Measurements from ENCODE around the gene NABP1.
A peak's percentile ranks its signal among the peaks of the same experiment; 100 is the strongest.

NABP1 gene

DNA sequence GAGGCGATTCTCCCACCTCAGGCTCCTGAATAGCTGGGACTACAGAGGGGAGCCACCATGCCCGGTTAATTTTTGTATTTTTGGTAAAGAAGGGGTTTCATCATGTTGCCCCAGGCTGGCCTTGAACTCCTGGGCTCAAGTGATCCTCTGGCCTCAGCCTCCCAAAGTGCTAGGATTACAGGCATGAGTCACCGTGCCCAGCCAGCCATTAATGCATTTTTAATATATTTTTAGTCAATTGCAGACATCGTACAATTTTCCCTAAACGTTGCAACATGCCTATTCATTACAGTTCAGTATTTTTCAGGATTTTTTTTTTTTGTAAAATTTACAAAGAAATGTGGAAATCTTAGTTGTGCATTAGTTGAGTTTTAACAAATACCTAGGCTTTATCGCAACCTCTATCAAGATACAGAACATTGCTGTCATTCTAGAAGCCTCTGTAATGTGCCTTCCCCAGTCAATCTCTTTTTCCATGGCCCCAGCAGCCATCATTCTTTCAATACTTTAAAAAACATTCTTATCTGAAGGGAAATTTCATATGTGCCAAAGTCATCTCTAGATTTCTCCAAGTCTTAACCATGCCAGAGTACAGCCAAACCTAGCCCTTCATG, 14.7 kb downstream of the NABP1 start:
- H3K4me1 ChIP-seq, result peaks cover 0 to 93% (median 0%) of the 10 kb centered on the region in 10 experiments; a peak in 5 of 20 replicates
- H3K4me3 ChIP-seq, result no peak overlapping the region
- peak overlapping the region in 1 of 11 experiments; percentile 11; a peak in 1 of 22 replicates for H3K4me2 ChIP-seq
- H3K27ac ChIP-seq, result peak overlapping the region in 2 of 11 experiments; percentile 8 to 15; a peak in 2 of 22 replicates
- H4K20me1 ChIP-seq, result peaks cover 0 to 10% (median 0%) of the 10 kb centered on the region in 11 experiments; a peak in 5 of 22 replicates
- H3K36me3 ChIP-seq, result peaks cover 4 to 31% (median 11%) of the 10 kb centered on the region in 11 experiments; a peak in 19 of 22 replicates
- TF ChIP-seq Cebpa-rat (IDR thresholded peaks at IDR 0.05), result no peak
- no peaks in the 10 kb centered on the region for H3K27me3 ChIP-seq
- H3K9me3 ChIP-seq (replicated peaks in 1 of 11), result no peaks in the 10 kb centered on the region
- peak overlapping the region in 1 of 11 experiments; percentile 27; a peak in 1 of 22 replicates for H3K9ac ChIP-seq

DNA sequence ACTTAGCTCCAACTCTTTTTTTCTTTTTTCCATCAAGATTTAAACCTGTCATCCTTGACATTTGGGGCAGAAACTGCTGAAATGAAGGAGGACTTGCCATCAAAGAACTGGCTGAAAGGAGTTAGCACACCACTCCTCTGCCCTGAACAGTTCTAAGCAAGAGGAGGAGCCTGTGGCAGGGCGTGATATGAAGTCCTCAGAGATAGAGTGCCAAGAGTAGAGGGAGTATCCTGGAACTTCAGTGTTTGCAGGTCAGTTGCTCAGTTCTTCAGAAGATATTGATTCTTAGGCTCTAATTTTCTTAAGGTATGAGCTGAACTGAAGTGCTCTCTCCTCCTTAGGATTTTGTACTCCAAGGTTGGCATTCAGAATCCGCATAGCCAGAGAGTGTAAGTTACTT, 15.2 kb downstream of the NABP1 start:
- Histone ChIP-seq H3K9me3 (replicated peaks in 1 of 11) (no peaks in the 10 kb centered on the region), H3K9ac (peak overlapping the region in 1 of 11 experiments; percentile 27; a peak in 1 of 22 replicates), H3K36me3 (peaks cover 0 to 30% (median 6%) of the 10 kb centered on the region in 11 experiments; a peak in 13 of 22 replicates), H3K4me1 (peaks cover 0 to 88% (median 0%) of the 10 kb centered on the region in 10 experiments; a peak in 5 of 20 replicates), H3K27me3 (no peaks in the 10 kb centered on the region), H3K4me2 (peak overlapping the region in 1 of 11 experiments; percentile 48; a peak in 1 of 22 replicates), H3K27ac (peak overlapping the region in 2 of 11 experiments; percentile 0 to 8; a peak in 2 of 22 replicates), H3K4me3 (no peak overlapping the region), H4K20me1 (peaks cover 0 to 8% (median 0%) of the 10 kb centered on the region in 11 experiments; a peak in 4 of 22 replicates)
- TF ChIP-seq Cebpa-rat (IDR thresholded peaks at IDR 0.05), result no peak

DNA sequence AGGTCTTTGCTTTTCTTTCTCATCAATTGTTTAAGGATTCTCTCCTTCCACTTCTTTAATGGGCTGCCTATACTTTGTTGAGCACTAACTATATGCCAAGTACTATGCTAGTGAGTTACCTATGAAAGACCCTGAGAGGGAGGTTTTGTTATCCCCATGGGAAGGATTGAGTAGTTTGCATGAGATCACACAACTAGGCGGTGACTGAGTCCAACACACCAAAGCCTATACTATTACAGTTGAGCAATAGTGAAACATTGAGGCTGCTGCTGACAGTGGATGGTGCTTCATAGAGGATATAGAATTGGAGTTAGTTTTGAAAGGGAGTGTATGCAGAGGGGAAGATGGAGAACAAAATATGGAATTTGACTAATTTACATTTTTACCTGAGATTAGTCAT, 15.8 kb downstream of the NABP1 start:
- no peak overlapping the region for H3K9ac ChIP-seq
- peaks cover 0 to 5% (median 0%) of the 10 kb centered on the region in 11 experiments; a peak in 1 of 22 replicates for H4K20me1 ChIP-seq
- peak overlapping the region in 2 of 11 experiments; percentile 12 to 56; a peak in 1 of 22 replicates for H3K4me2 ChIP-seq
- no peaks in the 10 kb centered on the region for H3K27me3 ChIP-seq
- peaks cover 0 to 2% (median 0%) of the 10 kb centered on the region in 11 experiments; a peak in 3 of 22 replicates for H3K9me3 ChIP-seq (replicated peaks in 1 of 11)
- H3K4me3 ChIP-seq, result no peak overlapping the region
- H3K4me1 ChIP-seq, result peaks cover 0 to 82% (median 0%) of the 10 kb centered on the region in 10 experiments; a peak in 4 of 20 replicates
- no peak for TF ChIP-seq Cebpa-rat (IDR thresholded peaks at IDR 0.05)
- peaks cover 0 to 24% (median 0%) of the 10 kb centered on the region in 11 experiments; a peak in 7 of 22 replicates for H3K36me3 ChIP-seq
- peak overlapping the region in 2 of 11 experiments; percentile 8 to 19; a peak in 2 of 22 replicates for H3K27ac ChIP-seq

- Histone ChIP-seq H3K9me3 (replicated peaks in 1 of 11) (peaks cover 0 to 7% (median 0%) of the 10 kb centered on the region in 11 experiments; a peak in 3 of 22 replicates), H3K4me2 (peak overlapping the region in 2 of 11 experiments; percentile 31 to 55; a peak in 4 of 22 replicates), H4K20me1 (peaks cover 0 to 5% (median 0%) of the 10 kb centered on the region in 11 experiments; a peak in 1 of 22 replicates), H3K4me3 (no peak overlapping the region), H3K9ac (no peak overlapping the region), H3K27me3 (no peaks in the 10 kb centered on the region), H3K36me3 (peaks cover 0 to 14% (median 0%) of the 10 kb centered on the region in 11 experiments; a peak in 4 of 22 replicates), H3K4me1 (peaks cover 0 to 59% (median 0%) of the 10 kb centered on the region in 10 experiments; a peak in 4 of 20 replicates), H3K27ac (peak overlapping the region in 2 of 11 experiments; percentile 21; a peak in 2 of 22 replicates)
- no peak for TF ChIP-seq Cebpa-rat (IDR thresholded peaks at IDR 0.05)
Measured at GRCh38 chr2:191696001-191696400, 18.1 kb downstream of the NABP1 start.

- H3K36me3 ChIP-seq, result peaks cover 0 to 20% (median 0%) of the 10 kb centered on the region in 11 experiments; a peak in 4 of 22 replicates
- peaks cover 0 to 50% (median 0%) of the 10 kb centered on the region in 10 experiments; a peak in 4 of 20 replicates for H3K4me1 ChIP-seq
- peaks cover 0 to 7% (median 0%) of the 10 kb centered on the region in 11 experiments; a peak in 3 of 22 replicates for H3K9me3 ChIP-seq (replicated peaks in 1 of 11)
- H3K9ac ChIP-seq, result no peak overlapping the region
- no peak overlapping the region for H3K4me3 ChIP-seq
- no peak for TF ChIP-seq Cebpa-rat (IDR thresholded peaks at IDR 0.05)
- H3K27ac ChIP-seq, result no peak overlapping the region; a peak in 1 of 22 replicates
- H3K4me2 ChIP-seq, result peak overlapping the region in 1 of 11 experiments; percentile 55; a peak in 1 of 22 replicates
- H3K27me3 ChIP-seq, result no peaks in the 10 kb centered on the region
- peaks cover 0 to 5% (median 0%) of the 10 kb centered on the region in 11 experiments; a peak in 1 of 22 replicates for H4K20me1 ChIP-seq
Measured at GRCh38 chr2:191696966-191697365, 19.0 kb downstream of the NABP1 start.

GRCh38 chr2:191697870-191698269, 19.9 kb downstream of the NABP1 start:
- no peak overlapping the region for H3K9ac ChIP-seq
- no peaks in the 10 kb centered on the region for H3K27me3 ChIP-seq
- peaks cover 0 to 41% (median 0%) of the 10 kb centered on the region in 10 experiments; a peak in 4 of 20 replicates for H3K4me1 ChIP-seq
- no peak for TF ChIP-seq Cebpa-rat (IDR thresholded peaks at IDR 0.05)
- peaks cover 0 to 7% (median 0%) of the 10 kb centered on the region in 11 experiments; a peak in 3 of 22 replicates for H3K9me3 ChIP-seq (replicated peaks in 1 of 11)
- peaks cover 0 to 22% (median 0%) of the 10 kb centered on the region in 11 experiments; a peak in 4 of 22 replicates for H3K36me3 ChIP-seq
- no peak overlapping the region for H3K4me3 ChIP-seq
- no peak overlapping the region for H3K27ac ChIP-seq
- no peak overlapping the region for H3K4me2 ChIP-seq
- H4K20me1 ChIP-seq, result peaks cover 0 to 5% (median 0%) of the 10 kb centered on the region in 11 experiments; a peak in 1 of 22 replicates

- Histone ChIP-seq H3K27ac (no peak overlapping the region), H3K4me3 (no peak overlapping the region), H3K9me3 (replicated peaks in 1 of 11) (peaks cover 0 to 7% (median 0%) of the 10 kb centered on the region in 11 experiments; a peak in 3 of 22 replicates), H3K36me3 (peaks cover 0 to 13% (median 0%) of the 10 kb centered on the region in 11 experiments; a peak in 3 of 22 replicates), H3K4me2 (no peak overlapping the region), H3K4me1 (peaks cover 0 to 25% (median 0%) of the 10 kb centered on the region in 10 experiments; a peak in 4 of 20 replicates), H4K20me1 (peaks cover 0 to 5% (median 0%) of the 10 kb centered on the region in 11 experiments; a peak in 1 of 22 replicates), H3K9ac (no peak overlapping the region), H3K27me3 (no peaks in the 10 kb centered on the region)
- no peak for TF ChIP-seq Cebpa-rat (IDR thresholded peaks at IDR 0.05)
Measured at GRCh38 chr2:191699341-191699945, 21.5 kb downstream of the NABP1 start.

GRCh38 chr2:191701029-191701428, 23.1 kb downstream of the NABP1 start:
- TF ChIP-seq Cebpa-rat (IDR thresholded peaks at IDR 0.05), result no peak
- H3K4me1 ChIP-seq, result peaks cover 0 to 10% (median 0%) of the 10 kb centered on the region in 10 experiments; a peak in 4 of 20 replicates
- no peak overlapping the region for H3K4me3 ChIP-seq
- no peak overlapping the region for H3K9ac ChIP-seq
- 0 out of 22 replicates have a peak, but pooled peaks cover 0 to 4% (median 0%) of the 10 kb centered on the region in 11 experiments for H4K20me1 ChIP-seq
- peaks cover 0 to 7% (median 0%) of the 10 kb centered on the region in 11 experiments; a peak in 3 of 22 replicates for H3K9me3 ChIP-seq (replicated peaks in 1 of 11)
- H3K27me3 ChIP-seq, result no peaks in the 10 kb centered on the region
- no peak overlapping the region for H3K27ac ChIP-seq
- no peak overlapping the region for H3K4me2 ChIP-seq
- peaks cover 0 to 13% (median 0%) of the 10 kb centered on the region in 11 experiments; a peak in 3 of 22 replicates for H3K36me3 ChIP-seq

Measured in BLaER1 treated with 17β-estradiol and CSF1 and Interleukin-3, amounts not matched to agents 10 nM and 100 nM (cell line).